H1 (cell line): ENCODE measurements around the gene EPHA8. TPM values are rescaled to one million over a fixed set of nuclear protein-coding genes. Genes with fewer than 3 reads are reported as not detected.
A peak's percentile ranks its signal among the peaks of the same experiment; 100 is the strongest.

Experiments
- CTCF ChIA-PET: fragments of 300-600 bp; sonication (Branson Sonifier 250); formaldehyde crosslinking; loops from one replicate; lab custom pipeline; 2021; ENCODE audit not compliant: partially characterized antibody; lab: Charles Lee
- POLR2A ChIA-PET: fragments of 300-600 bp; sonication (Branson Sonifier 250); formaldehyde crosslinking; loops from one replicate; lab custom pipeline; 2021; ENCODE audit warnings: inconsistent platforms; ENCODE audit not compliant: partially characterized antibody; lab: Charles Lee
- DNase-seq, 2 experiments: peaks; one replicate each; pipeline versions ENCODE4 v3.0.0 to v3.0.0-alpha.2; 2010 to 2022; ENCODE audit warnings: low spot score in 2 of 2, low read depth in 1 of 2, mixed read lengths in 1 of 2
- FAIRE-seq: peaks from 2 replicates; lab custom pipeline; 2011; peaks lifted over from hg19 to GRCh38; lab: Jason Lieb, UNC
- H2AFZ ChIP-seq: 2 replicates; pipeline ENCODE4 v1.8.1; 2012; ENCODE audit warnings: low read length, inconsistent platforms
- H2AK5ac ChIP-seq: 2 replicates; pipeline ENCODE4 v1.6.1; 2013; ENCODE audit warnings: low read depth, low read length
- H2BK120ac ChIP-seq: replicated peaks from 2 replicates; pipeline ENCODE3; 2013; ENCODE audit warnings: low read depth, low read length, inconsistent platforms
- H2BK12ac ChIP-seq: 2 replicates; pipeline ENCODE4 v1.6.1; 2013; ENCODE audit warnings: low read depth, low read length
- H2BK15ac ChIP-seq: 2 replicates; pipeline ENCODE4 v1.6.1; 2013; ENCODE audit warnings: low read length
- H2BK20ac ChIP-seq: 2 replicates; pipeline ENCODE4 v1.6.1; 2013; ENCODE audit warnings: low read length
- H2BK5ac ChIP-seq: 2 replicates; pipeline ENCODE4 v1.6.1; 2013; ENCODE audit warnings: low read depth, low read length
- H3K14ac ChIP-seq: 2 replicates; pipeline ENCODE4 v1.6.1; 2013; ENCODE audit warnings: inconsistent platforms; ENCODE audit not compliant: insufficient read length
- H3K18ac ChIP-seq: 2 replicates; pipeline ENCODE4 v1.6.1; 2013; ENCODE audit warnings: low read length; ENCODE audit errors: extremely low read depth
- H3K23ac ChIP-seq: 2 replicates; pipeline ENCODE4 v1.6.1; 2013; ENCODE audit warnings: inconsistent platforms; ENCODE audit not compliant: insufficient read length
- H3K23me2 ChIP-seq: 2 replicates; pipeline ENCODE4 v1.6.1; 2013; ENCODE audit warnings: low read depth, low read length
- H3K27ac ChIP-seq: 2 replicates; pipeline ENCODE4 v1.6.1; 2011; ENCODE audit warnings: low read depth, low read length, inconsistent platforms
- H3K27me3 ChIP-seq, 4 experiments: replicated peaks in 1 of 4; 1 replicate in 1 of 4; 2 replicates in 3 of 4; pipeline versions ENCODE4 v1.6.1 to v1.8.1; 2011 to 2013; ENCODE audit warnings: low read length in 3 of 4, mild to moderate bottlenecking in 3 of 4, inconsistent platforms in 2 of 4, mixed read lengths in 2 of 4, moderate library complexity in 1 of 4; ENCODE audit not compliant: control insufficient read depth in 3 of 4, insufficient read depth in 3 of 4; ENCODE audit errors: extremely low read depth in 1 of 4
- H3K36me3 ChIP-seq, 4 experiments: 2 replicates each; pipeline versions ENCODE4 v1.6.1 to v1.8.1; 2011 to 2013; ENCODE audit warnings: mild to moderate bottlenecking in 4 of 4, low read length in 3 of 4, moderate library complexity in 2 of 4, control low read depth in 1 of 4, inconsistent platforms in 1 of 4; ENCODE audit not compliant: insufficient read depth in 4 of 4, control insufficient read depth in 2 of 4
- H3K4ac ChIP-seq: replicated peaks from 2 replicates; pipeline ENCODE3; 2013; ENCODE audit warnings: low read length, low read depth, mixed read lengths, inconsistent platforms; ENCODE audit not compliant: insufficient read length
- H3K4me1 ChIP-seq, 4 experiments: replicated peaks in 1 of 4; 1 replicate in 1 of 4; 2 replicates in 3 of 4; pipeline versions ENCODE4 v1.6.1 to v1.8.1; 2011 to 2013; ENCODE audit warnings: low read length in 3 of 4, inconsistent platforms in 2 of 4, mixed read lengths in 1 of 4; ENCODE audit not compliant: insufficient read depth in 4 of 4, control insufficient read depth in 3 of 4
- H3K4me2 ChIP-seq, 2 experiments: 2 replicates each; pipeline versions ENCODE4 v1.6.1 to v1.8.1; 2011 to 2013; ENCODE audit warnings: low read depth in 2 of 2, low read length in 2 of 2, control low read depth in 1 of 2, inconsistent platforms in 1 of 2, mild to moderate bottlenecking in 1 of 2; ENCODE audit not compliant: insufficient read depth in 1 of 2
- H3K4me3 ChIP-seq, 4 experiments: fragments of 200-600, 300-600 bp in 1 of 4; sonication (generic), shearing (Covaris generic), sonication (Bioruptor Twin) in 1 of 4; 2 replicates each; pipeline versions ENCODE4 v1.5.1 to v1.8.1; 2011 to 2016; ENCODE audit warnings: low read length in 4 of 4, low read depth in 3 of 4, control low read depth in 2 of 4, inconsistent platforms in 2 of 4, mild to moderate bottlenecking in 2 of 4, mixed read lengths in 1 of 4, moderate library complexity in 1 of 4; ENCODE audit not compliant: insufficient read depth in 2 of 4; ENCODE audit errors: extremely low read depth in 1 of 4
- H3K56ac ChIP-seq: replicated peaks from 2 replicates; pipeline ENCODE3; 2013; ENCODE audit warnings: low read depth, mild to moderate bottlenecking, mixed read lengths, low read length, inconsistent platforms; ENCODE audit not compliant: insufficient read length
- H3K79me1 ChIP-seq: 2 replicates; pipeline ENCODE4 v1.6.1; 2013; ENCODE audit warnings: low read depth, low read length, control low read depth
- H3K79me2 ChIP-seq, 2 experiments: 2 replicates each; pipeline versions ENCODE4 v1.6.1 to v1.8.1; 2012 to 2013; ENCODE audit warnings: low read length in 2 of 2, mild to moderate bottlenecking in 2 of 2, inconsistent platforms in 1 of 2; ENCODE audit not compliant: insufficient read depth in 2 of 2, control insufficient read depth in 1 of 2
- H3K9ac ChIP-seq, 4 experiments: replicated peaks in 1 of 4; 1 replicate in 1 of 4; 2 replicates in 3 of 4; pipeline versions ENCODE4 v1.6.1 to v1.8.1; 2011 to 2013; ENCODE audit warnings: low read depth in 3 of 4, low read length in 3 of 4, control low read depth in 2 of 4, mild to moderate bottlenecking in 2 of 4, moderate library complexity in 2 of 4, inconsistent platforms in 1 of 4; ENCODE audit errors: extremely low read depth in 1 of 4
- H3K9me3 ChIP-seq, 2 experiments: 2 replicates each; pipeline versions ENCODE4 v1.6.1 to v1.8.1; 2012 to 2013; ENCODE audit warnings: mild to moderate bottlenecking in 2 of 2, moderate library complexity in 2 of 2, control low read depth in 1 of 2, inconsistent platforms in 1 of 2, low read depth in 1 of 2, low read length in 1 of 2, mixed read lengths in 1 of 2; ENCODE audit not compliant: insufficient read depth in 2 of 2
- H4K20me1 ChIP-seq, 2 experiments: replicated peaks in 1 of 2; 2 replicates each; pipeline versions ENCODE3 to v1.8.1; 2011 to 2013; ENCODE audit warnings: inconsistent platforms in 2 of 2, low read length in 2 of 2, mild to moderate bottlenecking in 1 of 2; ENCODE audit not compliant: insufficient read depth in 2 of 2, control insufficient read depth in 1 of 2
- H4K5ac ChIP-seq: 2 replicates; pipeline ENCODE4 v1.6.1; 2013; ENCODE audit warnings: low read length, low read depth, mixed read lengths, inconsistent platforms; ENCODE audit not compliant: insufficient read length
- H4K8ac ChIP-seq: 2 replicates; pipeline ENCODE4 v1.8.0; 2013; ENCODE audit warnings: mild to moderate bottlenecking, moderate library complexity, low read length, inconsistent platforms; ENCODE audit not compliant: insufficient read depth; ENCODE audit errors: extremely low read depth
- H4K91ac ChIP-seq: replicated peaks from 2 replicates; pipeline ENCODE3; 2013; ENCODE audit warnings: low read length, mixed read lengths, inconsistent platforms; ENCODE audit not compliant: insufficient read length
- EP300 ChIP-seq, 2 experiments: IDR thresholded peaks; 1 replicate in 1 of 2; 2 replicates in 1 of 2; pipeline ENCODE4 v1.6.1; 2011 to 2012; ENCODE audit warnings: low read depth in 2 of 2, low read length in 2 of 2, mild to moderate bottlenecking in 2 of 2, borderline replicate concordance in 1 of 2, inconsistent platforms in 1 of 2, moderate library complexity in 1 of 2
- HDAC6 ChIP-seq: IDR thresholded peaks from one replicate; pipeline ENCODE4 v1.7.1; 2012; ENCODE audit warnings: low read depth, mild to moderate bottlenecking, inconsistent platforms, low read length, moderate library complexity
- WGBS, 2 experiments: shearing (Covaris generic) in 1 of 2; methylation state at CpG; one replicate each; pipeline versions ENCODE4 v1.1.6 to v1.1.7; 2013 to 2015; ENCODE audit warnings: low lambda C conversion rate in 2 of 2, mixed read lengths in 2 of 2, inconsistent platforms in 1 of 2, low coverage in 1 of 2, missing lambda C conversion rate in 1 of 2; ENCODE audit not compliant: insufficient replicate concordance in 2 of 2, insufficient coverage in 1 of 2, insufficient read length in 1 of 2; ENCODE audit errors: extremely low coverage in 1 of 2, missing lambda C conversion rate in 1 of 2; 5-methylcytosine and 5-hydroxymethylcytosine counted together
- polyA plus RNA-seq, 7 experiments: library from polyadenylated mRNA; depleted of rRNA in 3 of 7; stranded (reverse) in 5 of 7; unstranded in 2 of 7; fragments of >200 nt in 5 of 7; fragments of 200-250 nt in 2 of 7; gene quantifications; 1 replicate in 5 of 7; 2 replicates in 1 of 7; 4 replicates in 1 of 7; pipeline versions ENCODE4 v1.2.1 to v1.2.3, GENCODE V29; 2011 to 2013; ENCODE audit warnings: missing spikeins in 2 of 7, mixed read lengths in 2 of 7
- total RNA-seq: library from RNA; stranded (reverse); fragmentation: NEBNext Ultra II Directional; extraction: Animal tissue kit (Norgen Biotek cat#: 25700); gene quantifications from 2 replicates; pipeline ENCODE4 v1.2.1, GENCODE V29; 2021

Gene EPHA8
- total and polyA plus RNA-seq, 2 of the 8 experiments (the other 6 are each of a cell fraction or from before 2014, with no cell fraction given), result 4.0 to 8.4 TPM

DNA sequence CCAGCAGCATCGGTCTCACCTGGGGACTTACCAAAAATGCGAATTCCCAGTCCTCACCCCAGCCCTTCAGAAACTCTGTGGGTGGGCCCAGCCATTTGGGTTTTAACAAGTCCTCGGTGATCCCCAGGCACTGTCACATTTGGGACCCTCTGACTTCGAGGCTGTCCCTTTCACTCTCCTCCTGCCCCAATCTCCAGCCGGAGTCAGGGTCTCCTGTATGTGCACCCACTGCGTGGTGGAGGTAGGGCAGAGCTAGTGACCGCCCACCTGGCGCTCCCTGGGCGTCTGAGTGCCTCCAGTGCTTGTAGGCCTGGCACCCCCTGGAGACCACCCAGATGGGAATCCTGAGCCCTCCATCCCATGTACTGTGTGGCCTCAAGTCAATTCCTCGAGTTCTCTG lies 31.1 kb downstream of the EPHA8 start:
- H2BK15ac ChIP-seq, result no peak overlapping the region
- ChIA-PET CTCF (no interaction called here), POLR2A (interaction anchor here (0.7 to 1.2 kb wide), 2 partner anchors 20 to 22 kb away, joined by 3 read pairs; no protein-coding TSS in a partner anchor)
- WGBS, 2 experiments, result 82% methylated on average over 7 of the region's 10 CpGs; no CpG with 5 or more reads in 1 of the 2 experiments
- TF ChIP-seq EP300 (IDR thresholded peaks at IDR 0.05; ENCODE audit: borderline replicate concordance in 1 of 2, low read depth in 2 of 2, low read length in 2 of 2) (no peak), HDAC6 (no peak)
- H3K23ac ChIP-seq, result no peak overlapping the region
- H3K9me3 ChIP-seq, result no peaks in the 10 kb centered on the region
- H2BK120ac ChIP-seq, result no peak overlapping the region
- no peak overlapping the region for H3K4me3 ChIP-seq
- no peaks in the 10 kb centered on the region for H3K27me3 ChIP-seq
- FAIRE-seq, result no peak
- no peak overlapping the region for H3K4ac ChIP-seq
- H3K56ac ChIP-seq, result no peak overlapping the region
- H3K14ac ChIP-seq, result no peak overlapping the region
- peaks cover 0 to 10% (median 2%) of the 10 kb centered on the region in 4 experiments; a peak in 3 of 7 replicates for H3K4me1 ChIP-seq
- no peak overlapping the region for H2BK5ac ChIP-seq
- H4K91ac ChIP-seq, result no peak overlapping the region
- H4K20me1 ChIP-seq, result no peaks in the 10 kb centered on the region
- H3K23me2 ChIP-seq, result peaks cover 4% of the 10 kb centered on the region; the same call in 1 of the 2 replicates
- H3K9ac ChIP-seq, result no peak overlapping the region
- 0 out of 2 replicates have a peak overlapping the region, but pooled peaks have one; percentile 18 for H4K8ac ChIP-seq
- H2BK12ac ChIP-seq, result no peak overlapping the region
- no peaks in the 10 kb centered on the region for H3K79me2 ChIP-seq
- H3K4me2 ChIP-seq, result no peak overlapping the region
- no peak overlapping the region for H2AFZ ChIP-seq
- no peak overlapping the region for H2BK20ac ChIP-seq
- H3K18ac ChIP-seq, result no peak overlapping the region
- no peak overlapping the region for H3K27ac ChIP-seq
- H2AK5ac ChIP-seq, result no peak overlapping the region
- H4K5ac ChIP-seq, result no peak overlapping the region
- no peaks in the 10 kb centered on the region for H3K79me1 ChIP-seq
- no peak for DNase-seq
- H3K36me3 ChIP-seq, result no peaks in the 10 kb centered on the region
